ENCODE data around the gene MAT1A.
A peak's percentile ranks its signal among the peaks of the same experiment; 100 is the strongest.
"Not testable (repeated sequence)": the region's sequence is repeated elsewhere in the genome, so short reads cannot be mapped to it uniquely, and the experiment has no call there.

MAT1A gene

GRCh38 chr10:80264081-80265056, 25.1 kb downstream of the MAT1A start:
- DNase-seq (ENCODE audit: low spot score) = no peak

GRCh38 chr10:80261316-80262030, 28.0 kb downstream of the MAT1A start:
- no peak for DNase-seq (ENCODE audit: low spot score)

- DNase-seq (ENCODE audit: low spot score) = peak; percentile 46
Observed at GRCh38 chr10:80260295-80261243, 28.9 kb downstream of the MAT1A start.

- DNase-seq (ENCODE audit: low spot score) = no peak
Observed at GRCh38 chr10:80259405-80259871, 30.0 kb downstream of the MAT1A start.

- not testable (repeated sequence) for DNase-seq (ENCODE audit: low spot score)
Observed at GRCh38 chr10:80256798-80257197, 32.7 kb downstream of the MAT1A start.

GRCh38 chr10:80254726-80255125, 34.7 kb downstream of the MAT1A start:
- not testable (repeated sequence) for DNase-seq (ENCODE audit: low spot score)

GRCh38 chr10:80253963-80254271, 35.5 kb downstream of the MAT1A start:
- not testable (repeated sequence) for DNase-seq (ENCODE audit: low spot score)

GRCh38 chr10:80253266-80253962, 36.0 kb downstream of the MAT1A start:
- no peak for DNase-seq (ENCODE audit: low spot score)

GRCh38 chr10:80252296-80252887, 37.1 kb downstream of the MAT1A start:
- DNase-seq (ENCODE audit: low spot score) = no peak

GRCh38 chr10:80251703-80252280, 37.7 kb downstream of the MAT1A start:
- DNase-seq (ENCODE audit: low spot score) = not testable (repeated sequence)

- not testable (repeated sequence) for DNase-seq (ENCODE audit: low spot score)
Observed at GRCh38 chr10:80250399-80250798, 39.1 kb downstream of the MAT1A start.

- not testable (repeated sequence) for DNase-seq (ENCODE audit: low spot score)
Observed at GRCh38 chr10:80249906-80250305, 39.6 kb downstream of the MAT1A start.

GRCh38 chr10:80247611-80248010, 41.8 kb downstream of the MAT1A start:
- not testable (repeated sequence) for DNase-seq (ENCODE audit: low spot score)

- not testable (repeated sequence) for DNase-seq (ENCODE audit: low spot score)
Observed at GRCh38 chr10:80244371-80244770, 45.1 kb downstream of the MAT1A start.

GRCh38 chr10:80242341-80242740, 47.1 kb downstream of the MAT1A start:
- DNase-seq (ENCODE audit: low spot score) = not testable (repeated sequence)

- not testable (repeated sequence) for DNase-seq (ENCODE audit: low spot score)
Observed at GRCh38 chr10:80236457-80236856, 53.0 kb downstream of the MAT1A start.

- DNase-seq (ENCODE audit: low spot score) = not testable (repeated sequence)
Observed at GRCh38 chr10:80234331-80235235, 54.9 kb downstream of the MAT1A start.

- DNase-seq (ENCODE audit: low spot score) = not testable (repeated sequence)
Observed at GRCh38 chr10:80233871-80234270, 55.6 kb downstream of the MAT1A start.

GRCh38 chr10:80226723-80227122, 62.7 kb downstream of the MAT1A start:
- not testable (repeated sequence) for DNase-seq (ENCODE audit: low spot score)

All from hepatic stellate cell (primary cell).